NCI-H748 treated with DMSO at 0.1 percent for 48 hours (cell line): ENCODE results near the gene PMF1.

ENCODE experiments used
- DNase-seq: peaks from one replicate; lab custom pipeline; 2025; lab: John Stamatoyannopoulos, UW

PMF1 gene

DNA sequence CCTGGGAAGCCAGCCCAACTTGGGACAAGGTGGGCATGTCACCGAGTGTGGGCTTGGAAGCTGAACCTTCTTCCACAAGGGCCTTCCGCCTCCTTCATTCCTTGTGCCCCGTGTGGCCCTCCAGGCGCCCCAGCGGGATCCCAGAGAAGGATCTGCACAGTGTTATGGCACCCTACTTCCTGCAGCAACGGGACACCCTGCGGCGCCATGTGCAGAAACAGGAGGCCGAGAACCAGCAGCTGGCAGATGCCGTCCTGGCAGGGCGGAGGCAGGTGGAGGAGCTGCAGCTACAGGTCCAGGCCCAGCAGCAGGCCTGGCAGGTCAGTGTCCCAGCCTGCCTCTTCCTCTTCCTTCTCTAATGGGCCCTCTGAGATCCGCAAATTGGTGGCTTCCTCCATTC is 23.4 kb downstream of the PMF1 start:
- no peak for DNase-seq

DNA sequence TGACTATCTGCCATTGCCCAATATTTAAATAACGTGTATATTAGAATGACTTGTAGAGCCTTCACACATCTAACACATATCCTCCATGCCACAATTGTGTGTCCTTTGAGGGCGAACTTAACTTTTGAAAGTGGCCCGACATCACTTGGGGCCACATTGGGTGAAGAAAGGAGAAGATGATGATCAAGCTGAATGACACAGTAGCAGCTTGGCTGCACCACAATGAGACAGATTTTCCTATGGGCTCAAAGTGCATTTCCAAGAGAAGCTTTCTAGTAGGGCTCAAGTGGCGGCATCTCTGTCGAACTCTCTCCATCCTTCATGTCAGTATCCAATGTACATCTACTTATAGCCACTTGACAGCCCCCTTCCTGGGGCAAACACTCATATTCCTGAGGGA is 25.4 kb downstream of the PMF1 start:
- DNase-seq: no peak

DNA sequence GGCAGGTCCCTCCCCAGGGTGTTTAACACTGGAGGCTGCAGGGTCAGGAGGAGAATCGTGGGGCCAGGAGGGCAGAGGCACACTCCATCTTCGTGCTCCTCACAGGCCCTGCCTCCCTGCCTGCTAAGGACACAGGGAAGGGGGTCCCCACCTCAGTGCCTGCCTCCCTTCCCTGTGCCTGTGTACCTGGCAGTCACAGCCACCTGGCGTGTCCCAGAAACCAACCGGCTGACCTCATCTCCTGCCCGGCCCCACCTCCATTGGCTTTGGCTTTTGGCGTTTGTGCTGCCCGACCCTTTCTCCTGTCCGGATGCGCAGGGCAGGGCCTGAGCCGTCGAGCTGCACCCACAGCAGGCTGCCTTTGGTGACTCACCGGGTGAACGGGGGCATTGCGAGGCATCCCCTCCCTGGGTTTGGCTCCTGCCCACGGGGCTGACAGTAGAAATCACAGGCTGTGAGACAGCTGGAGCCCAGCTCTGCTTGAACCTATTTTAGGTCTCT is 28.6 kb downstream of the PMF1 start:
- no peak for DNase-seq

DNA sequence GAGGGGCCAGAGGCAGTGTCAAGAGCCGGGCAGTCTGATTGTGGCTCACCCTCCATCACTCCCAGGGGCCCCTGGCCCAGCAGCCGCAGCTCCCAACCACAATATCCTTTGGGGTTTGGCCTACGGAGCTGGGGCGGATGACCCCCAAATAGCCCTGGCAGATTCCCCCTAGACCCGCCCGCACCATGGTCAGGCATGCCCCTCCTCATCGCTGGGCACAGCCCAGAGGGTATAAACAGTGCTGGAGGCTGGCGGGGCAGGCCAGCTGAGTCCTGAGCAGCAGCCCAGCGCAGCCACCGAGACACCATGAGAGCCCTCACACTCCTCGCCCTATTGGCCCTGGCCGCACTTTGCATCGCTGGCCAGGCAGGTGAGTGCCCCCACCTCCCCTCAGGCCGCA is 29.1 kb downstream of the PMF1 start, which contains the start of gene BGLAP:
TSS of gene BGLAP (plus strand) at position 259 of the 400 bp plus-strand sequence. CDS start at position 307, 48 bp downstream.
- no peak for DNase-seq

DNA sequence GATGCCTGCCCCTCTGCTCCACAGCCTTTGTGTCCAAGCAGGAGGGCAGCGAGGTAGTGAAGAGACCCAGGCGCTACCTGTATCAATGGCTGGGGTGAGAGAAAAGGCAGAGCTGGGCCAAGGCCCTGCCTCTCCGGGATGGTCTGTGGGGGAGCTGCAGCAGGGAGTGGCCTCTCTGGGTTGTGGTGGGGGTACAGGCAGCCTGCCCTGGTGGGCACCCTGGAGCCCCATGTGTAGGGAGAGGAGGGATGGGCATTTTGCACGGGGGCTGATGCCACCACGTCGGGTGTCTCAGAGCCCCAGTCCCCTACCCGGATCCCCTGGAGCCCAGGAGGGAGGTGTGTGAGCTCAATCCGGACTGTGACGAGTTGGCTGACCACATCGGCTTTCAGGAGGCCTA is 29.9 kb downstream of the PMF1 start:
- no peak for DNase-seq

DNA sequence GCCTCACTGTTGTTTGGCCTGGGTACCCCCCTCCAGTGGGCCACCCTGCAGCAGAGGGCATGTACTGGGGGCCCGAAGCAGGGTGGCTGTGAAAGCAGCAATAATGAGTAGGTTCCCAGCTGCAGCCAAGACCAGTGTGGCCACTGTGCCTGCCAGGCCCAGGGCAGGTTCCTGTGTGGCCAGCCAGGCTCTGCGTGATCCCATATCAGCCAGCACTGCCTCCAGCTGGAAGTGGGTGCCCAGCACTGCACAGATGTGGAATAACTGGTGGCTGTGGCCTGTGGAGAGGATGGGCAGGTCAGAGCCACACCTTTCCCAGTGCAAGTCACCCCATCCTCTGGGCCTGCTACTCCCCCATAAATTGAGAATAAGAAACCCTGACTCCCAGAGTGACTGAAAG is 31.3 kb downstream of the PMF1 start:
- no peak for DNase-seq

DNA sequence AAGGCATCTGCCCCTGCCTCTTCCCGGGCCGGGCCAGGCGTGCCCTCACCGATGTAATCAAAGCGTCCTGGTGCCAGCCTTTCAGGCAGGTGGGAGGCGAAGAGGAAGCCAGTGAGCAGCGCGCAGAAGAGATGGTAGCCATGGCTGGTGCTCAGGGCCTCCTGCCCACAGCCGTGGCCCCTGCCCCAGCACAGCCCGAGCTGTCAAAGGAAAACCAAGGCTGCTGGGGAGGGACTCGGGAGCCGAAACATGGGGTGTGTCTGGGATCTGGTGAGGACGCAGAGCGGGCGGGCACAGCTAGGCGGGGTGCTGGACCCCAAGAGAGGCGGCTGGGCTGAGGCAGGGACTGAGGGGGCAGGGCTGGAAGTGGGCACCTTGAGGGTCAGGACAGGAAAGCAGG is 31.9 kb downstream of the PMF1 start:
- no peak for DNase-seq

DNA sequence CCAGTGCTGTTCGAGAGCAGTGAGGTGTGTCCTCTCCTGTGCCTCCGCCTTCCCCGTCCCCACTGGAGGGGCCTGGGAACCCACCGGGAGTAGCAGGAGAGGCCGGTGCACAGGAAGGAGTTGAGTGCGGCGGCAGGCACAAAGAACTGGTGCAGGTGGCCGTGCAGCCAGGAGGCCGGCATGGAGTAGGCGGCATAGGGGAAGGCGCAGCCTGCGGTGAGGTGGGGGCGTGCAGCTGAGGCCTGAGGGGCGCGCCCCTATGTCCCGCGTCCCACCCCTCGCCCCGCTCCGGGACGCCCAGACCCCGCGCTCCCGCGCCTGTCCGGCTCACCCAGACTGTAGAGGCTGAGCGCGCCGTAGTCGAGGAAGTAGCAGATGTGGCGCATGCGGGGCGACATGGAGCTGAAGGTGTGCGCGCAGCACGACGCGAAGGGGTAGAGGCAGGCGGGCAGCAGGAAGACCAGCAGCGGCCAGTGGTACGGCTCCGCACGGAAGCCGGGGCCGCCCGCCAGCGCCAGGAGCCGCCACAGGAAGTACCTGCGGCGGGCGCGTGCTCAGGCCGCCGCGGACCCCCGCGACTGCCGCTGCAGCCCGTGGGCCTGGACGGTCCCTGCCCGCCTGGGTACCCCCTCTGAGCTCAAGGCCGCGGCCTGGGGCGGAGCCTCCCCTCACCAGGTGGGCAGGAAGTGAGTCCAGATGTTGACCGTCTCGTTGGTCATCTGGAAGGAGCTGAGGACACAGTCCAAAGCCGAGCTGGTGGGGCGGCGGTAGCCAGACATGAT is 32.8 kb downstream of the PMF1 start:
- DNase-seq: peak; percentile 38

DNA sequence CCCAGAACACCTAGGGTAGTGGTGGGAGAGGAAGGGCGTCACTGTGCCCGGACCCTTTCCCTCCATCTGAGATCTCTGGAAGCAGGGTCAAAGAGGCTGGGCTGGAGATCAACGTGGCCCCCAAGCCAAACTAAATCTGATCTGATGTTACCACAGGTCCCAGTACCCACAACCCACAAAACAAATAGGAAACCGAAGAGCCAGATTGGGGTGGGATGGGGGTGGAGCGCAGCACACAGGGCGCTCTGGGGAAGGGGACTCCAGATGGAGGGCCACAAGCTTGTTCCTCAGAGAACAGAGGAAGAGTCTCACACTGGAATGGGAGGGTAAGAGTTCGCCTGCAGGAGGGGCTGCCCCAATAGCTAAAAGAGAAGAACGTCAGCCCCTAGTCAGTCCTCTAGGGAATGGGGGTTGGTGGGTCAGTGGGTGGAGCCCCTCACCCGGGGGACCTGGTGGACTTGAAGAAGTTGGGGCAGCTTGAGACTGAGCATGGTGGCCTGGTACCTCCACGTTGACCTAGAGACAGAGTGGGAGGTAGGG is 33.5 kb downstream of the PMF1 start:
- DNase-seq: no peak

DNA sequence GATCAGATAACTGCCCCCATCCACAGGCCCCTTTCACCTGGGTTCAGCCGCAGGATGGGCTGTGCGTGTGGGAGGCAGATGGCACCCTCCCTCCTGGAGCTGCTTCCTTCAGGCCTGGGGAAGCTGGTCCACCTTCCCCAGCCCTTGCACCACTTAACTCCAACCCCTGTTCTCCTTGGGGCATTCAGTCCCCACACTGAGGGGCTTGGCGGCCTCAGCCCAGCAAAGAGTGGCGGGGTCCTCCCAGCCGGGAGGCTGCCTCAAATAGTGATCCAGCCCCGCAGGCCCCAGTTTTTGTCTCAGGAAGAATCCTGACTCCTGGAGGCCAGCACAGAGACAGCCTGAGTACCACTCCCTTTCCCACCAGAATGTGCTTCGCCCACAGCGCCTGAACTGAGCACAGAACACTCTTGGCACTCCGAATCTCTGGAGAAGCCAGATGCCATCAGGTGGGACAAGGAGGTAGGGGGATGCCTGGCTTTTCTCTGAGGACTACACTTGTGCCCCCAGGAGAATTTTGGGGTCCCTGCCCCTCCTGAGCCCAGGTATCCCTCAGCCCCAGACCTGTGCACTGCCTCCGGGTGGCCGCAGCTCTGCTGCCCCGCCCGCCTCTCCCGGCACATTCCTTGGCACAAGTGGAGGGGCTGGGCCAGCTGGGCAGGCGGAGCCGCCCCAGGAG is 34.1 kb downstream of the PMF1 start:
- no peak for DNase-seq

DNA sequence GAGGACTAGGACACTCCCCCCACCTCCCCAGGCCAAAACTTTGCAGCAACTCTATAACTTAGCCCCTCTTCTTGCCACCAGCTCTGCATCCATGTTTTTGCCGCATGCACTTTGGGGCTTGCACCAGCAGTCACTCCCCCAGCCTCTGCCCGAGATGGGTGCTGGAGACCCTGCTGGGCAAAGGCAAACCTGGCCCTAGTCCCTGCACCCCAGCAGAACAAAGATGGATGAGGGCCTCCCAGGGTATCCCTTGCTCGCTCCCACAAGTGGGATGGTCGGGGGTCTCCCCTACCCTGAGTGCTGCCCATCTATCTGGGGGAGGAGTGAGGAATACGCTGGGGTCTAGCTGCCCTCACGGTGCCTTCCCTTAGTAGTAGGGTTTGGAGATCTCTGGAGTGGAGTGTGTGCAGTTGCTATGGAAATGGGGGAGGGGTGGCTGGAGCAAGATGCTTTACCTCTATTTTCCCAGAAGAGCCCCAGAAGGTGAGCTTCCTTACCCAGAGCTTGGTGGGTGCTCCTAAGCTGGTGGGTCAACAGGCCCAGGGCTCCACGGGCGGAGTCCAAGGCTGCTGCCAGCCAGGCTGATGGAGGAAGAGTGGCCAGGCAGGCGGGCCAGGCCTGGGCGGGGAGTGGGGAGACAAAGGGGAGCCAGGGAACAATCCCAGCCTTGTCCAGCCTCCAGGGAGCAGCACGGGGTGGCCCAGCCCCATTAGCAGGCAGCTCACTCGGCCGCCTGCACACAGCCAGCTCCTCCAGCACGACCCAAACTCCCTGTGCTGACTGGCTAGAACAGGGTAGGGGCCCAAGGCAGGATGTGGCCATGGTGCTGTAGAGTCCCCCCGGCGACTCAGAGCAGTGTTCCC is 34.9 kb downstream of the PMF1 start, which contains the start of gene PAQR6:
TSS of gene PAQR6 (minus strand) at position 597 of the 863 bp plus-strand sequence. CDS start 1,325 bp downstream, outside the sequence.
- no peak for DNase-seq

DNA sequence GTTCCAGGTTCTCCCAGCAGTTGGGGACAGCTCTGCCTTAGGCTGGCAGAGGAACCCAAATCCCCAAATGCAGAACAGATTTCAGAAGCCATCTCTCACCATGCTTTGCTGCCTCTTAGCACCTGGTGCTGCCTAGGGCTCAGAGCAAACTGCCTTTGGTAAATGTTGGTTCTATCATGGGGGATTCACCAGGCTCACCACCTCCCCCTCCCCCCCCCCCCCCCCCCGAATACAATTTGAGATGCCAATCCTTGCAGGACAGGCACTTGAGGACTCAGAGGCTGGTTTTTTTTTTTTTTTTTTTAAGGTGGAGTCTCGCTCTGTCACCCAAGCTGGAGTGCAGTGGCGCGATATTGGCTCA is 35.5 kb downstream of the PMF1 start:
- DNase-seq: no peak

DNA sequence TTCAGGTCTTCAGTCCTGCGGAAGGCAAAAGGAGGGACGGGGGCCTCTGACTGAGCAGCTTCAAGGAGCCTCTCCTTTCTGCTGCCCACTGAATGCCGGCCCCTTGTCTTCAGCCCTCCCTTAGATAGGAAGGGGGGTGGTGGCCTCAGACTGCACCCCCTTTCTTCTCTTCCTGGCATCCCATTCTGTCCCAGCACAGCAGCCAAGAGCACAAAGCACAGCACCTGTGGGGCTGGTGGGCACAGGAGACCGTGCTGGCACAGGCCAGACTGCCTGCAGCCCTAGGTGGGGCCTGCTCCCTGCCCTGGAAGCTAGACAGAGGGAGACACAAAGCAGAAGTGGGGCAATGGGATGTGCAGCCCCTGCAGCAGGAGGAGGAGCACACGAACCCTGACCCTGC is 36.8 kb downstream of the PMF1 start:
- DNase-seq: no peak

DNA sequence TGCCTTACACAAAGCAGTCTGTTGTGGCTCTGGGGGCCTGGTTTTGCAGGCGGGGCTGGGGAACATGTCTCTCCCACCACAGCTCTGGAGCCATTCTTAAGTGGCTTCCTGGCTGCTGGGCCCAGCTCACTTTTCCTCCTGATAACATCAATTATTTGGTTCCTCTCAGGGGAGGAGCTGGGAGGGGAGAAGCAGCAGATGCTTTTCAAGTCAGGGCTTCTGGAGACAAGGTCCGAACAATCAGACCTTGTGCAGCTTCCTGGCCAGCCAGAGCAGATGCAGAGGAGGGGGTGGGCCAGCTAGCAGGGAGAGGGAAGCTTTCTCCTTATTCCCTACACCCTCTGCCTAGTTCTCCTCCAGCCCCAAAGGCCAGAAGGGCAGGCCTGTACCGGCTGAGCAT is 38.7 kb downstream of the PMF1 start:
- no peak for DNase-seq

DNA sequence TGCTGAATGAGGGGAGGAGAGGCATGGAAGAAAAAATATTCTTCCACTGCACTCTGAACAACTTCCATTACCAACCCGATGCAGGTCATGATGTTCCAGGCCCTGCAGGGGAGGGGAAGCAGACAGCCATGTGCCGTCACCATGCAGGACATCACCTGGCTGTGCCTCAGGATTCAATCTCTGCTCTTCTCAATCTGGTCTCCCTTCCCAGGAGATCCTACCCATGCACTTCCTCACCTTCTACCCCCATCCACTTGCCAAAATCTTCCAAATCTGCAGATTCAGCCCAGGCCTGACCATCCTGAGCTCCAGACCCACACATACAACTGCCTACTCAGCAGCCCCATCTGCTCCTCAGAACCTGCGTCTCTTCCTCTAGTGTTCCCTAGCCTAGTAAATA is 40.8 kb downstream of the PMF1 start:
- no peak for DNase-seq

DNA sequence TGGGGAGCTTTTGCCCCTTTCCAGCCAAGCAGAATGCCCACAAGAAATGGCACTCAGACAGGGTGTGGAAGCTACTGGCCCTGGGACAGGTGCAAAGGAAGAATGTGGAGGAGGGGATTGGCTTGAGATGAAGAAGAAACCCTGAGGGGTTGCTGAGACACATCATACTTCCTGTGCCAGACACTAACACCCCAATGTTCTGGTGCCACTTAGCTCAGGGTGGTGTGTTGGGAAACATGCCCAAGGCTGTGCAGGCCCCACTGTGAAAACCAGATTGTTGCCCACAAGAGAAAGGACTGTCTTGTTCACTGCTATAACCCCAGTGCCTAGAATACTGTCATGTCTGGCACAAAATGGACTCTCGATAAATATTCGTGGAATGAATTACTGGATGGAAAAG is 44.9 kb downstream of the PMF1 start:
- DNase-seq: no peak

DNA sequence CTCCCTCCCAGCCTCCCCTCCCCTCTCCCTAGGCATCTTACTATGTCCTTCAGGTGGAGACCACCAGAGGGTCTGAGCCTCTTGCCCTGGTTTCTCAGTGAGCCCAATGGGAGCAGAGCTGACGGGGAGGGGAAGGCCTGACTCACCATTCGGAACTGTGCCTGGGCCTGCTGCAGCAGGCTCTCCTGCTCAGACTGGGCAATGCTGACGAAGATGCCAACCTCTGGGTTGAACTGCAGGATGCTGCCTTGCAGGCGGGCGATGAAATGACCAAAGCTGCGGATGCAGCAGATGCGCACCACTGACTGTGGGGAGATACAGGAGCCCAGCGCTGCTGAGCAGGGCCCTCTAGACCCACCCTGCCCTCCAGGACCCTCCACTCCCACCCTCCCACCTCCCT is 46.1 kb downstream of the PMF1 start:
- no peak for DNase-seq

DNA sequence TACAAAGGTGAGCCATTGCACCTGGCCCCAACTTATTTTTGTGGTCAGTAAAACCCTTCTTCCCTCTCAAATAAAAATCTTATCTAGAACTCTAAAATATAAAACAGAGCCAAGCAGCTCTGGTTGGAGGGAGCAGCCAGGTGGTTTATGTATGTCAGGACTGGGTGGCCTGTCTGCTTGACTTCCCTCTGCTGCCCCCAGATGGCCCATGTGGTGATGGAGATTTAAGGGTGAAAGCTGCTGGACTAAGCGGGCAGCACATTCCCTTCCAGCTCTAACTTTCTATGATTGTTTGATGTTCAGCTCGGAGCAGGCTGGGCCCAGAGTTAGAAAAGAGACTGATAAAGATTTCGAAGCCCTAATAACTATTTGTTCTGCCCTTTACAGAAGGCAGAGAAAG is 47.0 kb downstream of the PMF1 start:
- DNase-seq: no peak

DNA sequence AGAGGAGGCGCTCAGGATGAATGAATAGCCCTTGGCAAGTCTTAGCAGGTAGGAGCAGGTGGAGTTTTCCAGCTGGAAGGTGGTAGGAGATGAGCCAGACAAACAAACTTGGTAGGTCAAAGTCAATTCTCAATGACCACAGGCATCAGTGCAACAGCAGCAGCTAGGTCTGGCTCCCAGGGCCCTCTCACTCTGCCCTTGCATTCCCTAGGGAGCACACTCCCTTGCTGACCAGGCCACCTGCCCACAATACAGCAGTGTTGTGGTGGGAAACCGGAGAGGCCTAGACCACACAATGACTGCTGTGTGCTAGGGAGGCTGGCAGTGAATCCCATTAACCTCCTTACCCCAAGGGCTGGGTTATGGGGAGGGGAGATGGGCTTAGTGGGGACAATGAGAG is 48.1 kb downstream of the PMF1 start:
- DNase-seq: no peak

DNA sequence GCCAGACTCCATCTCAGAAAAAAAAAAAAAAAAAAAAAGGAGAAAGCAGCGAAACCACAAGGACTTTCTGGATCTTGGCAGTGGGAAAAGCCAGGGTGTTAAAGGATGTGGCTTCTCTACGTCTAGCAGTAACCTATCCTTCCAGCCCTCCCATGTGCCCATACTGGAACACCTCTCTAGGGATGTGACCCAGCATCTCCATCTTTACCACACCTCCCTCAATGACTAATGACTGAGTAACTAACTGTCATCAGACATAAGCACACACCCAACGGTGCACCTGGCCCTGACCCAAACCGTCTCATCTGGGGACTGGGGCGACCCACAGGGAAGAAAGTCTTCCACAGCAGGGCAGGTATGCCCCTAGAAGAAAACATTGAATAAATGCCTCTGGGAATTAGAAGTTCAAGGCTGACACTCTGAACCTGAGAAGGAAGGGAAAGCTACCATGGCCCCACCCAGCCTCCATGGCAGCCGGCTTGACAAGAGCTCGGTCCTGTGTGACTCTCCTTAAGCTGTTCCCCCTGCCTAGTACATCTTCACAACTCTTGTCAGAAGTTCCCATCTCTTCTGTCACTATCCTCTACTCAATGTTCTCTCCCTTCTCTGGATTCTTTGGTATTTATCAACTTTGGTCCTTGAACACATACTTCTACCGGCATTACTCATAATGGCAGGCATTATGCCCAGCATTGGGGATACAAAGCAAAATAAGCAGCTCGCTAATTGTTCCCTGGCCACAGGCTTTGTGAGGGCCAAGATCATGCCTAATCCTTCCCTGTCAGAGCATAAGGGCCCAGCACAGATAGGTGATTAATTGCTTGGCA is 49.9 kb downstream of the PMF1 start:
- no peak for DNase-seq

DNA sequence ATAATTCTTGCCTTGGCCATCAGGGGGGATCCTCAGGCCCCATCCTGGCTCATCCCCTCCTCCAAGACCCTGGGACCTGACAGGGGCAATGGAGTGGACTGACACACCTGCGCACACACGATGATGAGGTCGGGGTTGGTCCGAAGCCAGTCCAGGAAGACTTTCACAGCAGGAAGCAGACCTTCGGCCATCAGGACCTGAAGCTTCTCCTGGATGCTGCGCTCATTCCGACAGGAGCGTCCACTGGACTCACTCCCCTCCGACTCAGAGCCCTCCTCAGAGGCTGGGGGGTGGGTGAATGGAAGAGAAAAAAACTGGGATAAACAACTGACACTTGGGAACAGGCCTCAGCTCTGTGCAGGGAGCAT is 50.5 kb downstream of the PMF1 start:
- DNase-seq: no peak
